Neural crest cell (in vitro differentiated cells): Measurements from ENCODE around the gene OLA1. TPM values are rescaled to one million over a fixed set of nuclear protein-coding genes. Genes with fewer than 3 reads are reported as not detected.

Experiments used
- DNase-seq: peaks from one replicate; pipeline ENCODE4 v3.0.0; 2021; ENCODE audit warnings: low read depth, mixed read lengths, low spot score
- H3K27ac Mint-ChIP-seq: one replicate; pipeline ENCODE4 v1.8.0; 2021; ENCODE audit warnings: mild to moderate bottlenecking, mixed read lengths; ENCODE audit not compliant: unreplicated experiment
- H3K27me3 Mint-ChIP-seq: 2 replicates; pipeline ENCODE4 v1.8.0; 2021; ENCODE audit warnings: low read depth, mild to moderate bottlenecking, mixed read lengths
- H3K36me3 Mint-ChIP-seq: 2 replicates; pipeline ENCODE4 v1.8.0; 2021; ENCODE audit warnings: low read depth, mild to moderate bottlenecking, mixed read lengths
- H3K4me1 Mint-ChIP-seq: 2 replicates; pipeline ENCODE4 v1.8.0; 2021; ENCODE audit warnings: mixed read lengths
- H3K4me3 Mint-ChIP-seq: one replicate; pipeline ENCODE4 v1.8.0; 2021; ENCODE audit warnings: mild to moderate bottlenecking, mixed read lengths
- H3K9me3 Mint-ChIP-seq: 2 replicates; pipeline ENCODE4 v1.8.0; 2021; ENCODE audit warnings: mixed read lengths
- CTCF ChIP-seq: fragments of 200-600 bp; sonication (generic); conservative IDR thresholded peaks from 2 replicates; pipeline ENCODE4 v1.5.0; 2021; ENCODE audit warnings: antibody characterized with exemption, mild to moderate bottlenecking
- total RNA-seq: library from RNA; stranded (reverse); gene quantifications from 2 replicates; pipeline ENCODE4 v1.2.1, GENCODE V29; 2021

OLA1 gene
- total RNA-seq, 1 donor from 2014 or later = 170 TPM

GRCh38 chr2:174025271-174026121, 222.8 kb downstream of the OLA1 start:
- peaks cover 33% of the 10 kb centered on the region for H3K4me1 Mint-ChIP-seq
- no peak overlapping the region for H3K27ac Mint-ChIP-seq
- H3K36me3 Mint-ChIP-seq = no peaks in the 10 kb centered on the region
- no peak overlapping the region for H3K4me3 Mint-ChIP-seq
- no peaks in the 10 kb centered on the region for H3K27me3 Mint-ChIP-seq
- H3K9me3 Mint-ChIP-seq = no peaks in the 10 kb centered on the region
- DNase-seq = no peak
- no peak for TF ChIP-seq CTCF

DNA sequence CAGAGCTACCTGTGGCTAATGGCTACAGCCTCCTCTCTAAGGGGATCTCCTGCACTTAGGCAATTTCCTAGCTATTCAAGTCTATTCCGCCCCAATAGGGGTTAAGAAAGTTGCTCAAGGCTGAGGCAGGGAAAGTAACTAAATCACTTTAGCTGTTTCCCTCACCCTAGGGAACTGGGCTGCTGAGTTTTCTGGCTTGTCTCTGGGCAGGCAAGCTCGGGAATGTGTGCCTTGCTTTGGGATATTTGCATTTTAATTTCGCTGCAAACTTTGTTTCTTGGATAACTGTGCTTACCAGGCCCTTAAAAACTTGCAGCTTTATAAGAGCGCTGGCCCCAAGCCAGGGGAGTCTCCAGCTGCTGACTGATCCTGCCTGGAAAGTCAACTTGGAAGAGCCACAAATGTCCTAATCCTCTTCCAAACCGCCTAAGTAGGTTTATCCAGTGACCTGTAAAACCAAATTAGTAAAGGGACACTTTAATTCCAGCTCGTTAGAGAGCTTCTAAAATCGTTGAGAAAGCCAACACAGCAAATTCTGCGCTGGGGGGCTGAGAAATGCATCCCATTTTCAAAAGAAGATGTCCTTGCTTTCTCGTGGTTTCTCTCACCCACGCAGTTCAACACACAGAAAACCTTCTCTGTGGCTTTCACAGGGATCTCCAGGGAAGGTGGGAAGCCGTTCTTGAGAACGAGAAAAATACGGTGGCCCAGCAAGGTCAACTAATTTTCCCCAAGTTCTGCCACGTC, 223.6 kb downstream of the OLA1 start:
- Mint-ChIP-seq H3K27ac (peak overlapping the region; percentile 7), H3K4me1 (peaks cover 33% of the 10 kb centered on the region), H3K4me3 (no peak overlapping the region), H3K9me3 (no peaks in the 10 kb centered on the region), H3K27me3 (no peaks in the 10 kb centered on the region), H3K36me3 (no peaks in the 10 kb centered on the region)
- TF ChIP-seq CTCF = no peak
- no peak for DNase-seq

GRCh38 chr2:174023591-174024523, 224.5 kb downstream of the OLA1 start:
- Mint-ChIP-seq H3K4me3 (no peak overlapping the region), H3K9me3 (no peaks in the 10 kb centered on the region), H3K4me1 (peaks cover 34% of the 10 kb centered on the region), H3K36me3 (no peaks in the 10 kb centered on the region), H3K27ac (peak overlapping the region; percentile 92), H3K27me3 (no peaks in the 10 kb centered on the region)
- no peak for TF ChIP-seq CTCF
- DNase-seq = peak; percentile 20

Other genes with a start within 250 kb of the OLA1 start
- 1.9 TPM in 2 replicates for gene SP9, start 86.4 kb upstream of the OLA1 start, total RNA-seq
- gene SCRN3, start 147.2 kb upstream of the OLA1 start, total RNA-seq = 29.5 and 30.9 TPM in 2 replicates
- gene GPR155, start 238.5 kb upstream of the OLA1 start, total RNA-seq = 1.5 and 1.7 TPM in 2 replicates